GM10847 (cell line): Measurements from ENCODE around the gene ADPGK.

Experiments used
- POLR2A ChIP-seq: IDR thresholded peaks from 2 replicates; pipeline ENCODE4 v1.6.1; 2011; ENCODE audit not compliant: insufficient read length; ENCODE audit errors: extremely low read depth

Gene ADPGK

GRCh38 chr15:72796515-72797337 is 13.2 kb upstream of the ADPGK start:
- TF ChIP-seq POLR2A: no peak

DNA sequence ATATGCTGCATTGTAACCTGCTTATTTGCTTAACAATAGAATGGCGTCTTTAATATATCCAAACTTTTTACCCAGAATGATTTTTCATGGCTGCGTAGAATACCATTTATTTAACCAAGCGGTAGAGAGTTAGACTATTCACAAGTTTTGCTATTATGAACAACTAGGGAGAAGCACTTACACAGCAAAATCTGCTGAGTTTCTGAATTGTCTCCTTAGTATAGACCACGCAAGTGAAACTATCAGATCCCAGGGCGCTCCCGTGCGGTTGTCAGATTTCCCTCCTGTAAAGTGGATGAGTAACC is 12.6 kb upstream of the ADPGK start:
- no peak for TF ChIP-seq POLR2A

GRCh38 chr15:72793766-72794660 is 10.5 kb upstream of the ADPGK start:
- no peak for TF ChIP-seq POLR2A

- TF ChIP-seq POLR2A: no peak
Measured at GRCh38 chr15:72792431-72792830, 8.9 kb upstream of the ADPGK start.

DNA sequence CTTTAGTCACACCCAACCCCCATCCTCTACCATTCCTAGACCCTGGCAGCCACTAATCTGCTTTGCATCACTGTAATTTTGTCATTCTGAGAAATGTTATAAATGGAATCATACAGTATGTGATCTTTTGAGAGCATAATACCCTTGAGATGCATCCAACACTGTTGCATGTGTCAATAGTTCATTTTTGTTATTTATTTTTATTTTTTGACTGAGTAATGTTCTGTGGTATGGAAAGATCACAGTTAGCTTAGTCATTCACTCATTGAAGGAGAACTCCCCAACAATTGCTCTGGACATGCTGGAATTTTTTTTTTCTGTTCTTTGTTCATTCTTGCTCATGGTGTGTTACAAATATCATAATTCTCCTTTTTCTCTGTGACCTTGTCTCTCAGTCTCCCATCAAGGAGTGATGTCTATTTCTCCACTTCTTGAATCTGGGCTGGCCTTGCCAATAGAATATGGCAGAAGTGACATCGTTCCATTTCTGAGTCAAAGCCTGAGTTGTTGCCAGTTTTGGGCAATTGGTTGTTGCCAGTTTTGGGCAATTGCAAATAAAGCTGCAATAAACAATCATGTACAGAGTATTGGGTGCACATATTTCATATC is 6.8 kb upstream of the ADPGK start:
- no peak for TF ChIP-seq POLR2A

- TF ChIP-seq POLR2A: no peak
Measured at GRCh38 chr15:72787526-72787925, 4.0 kb upstream of the ADPGK start.

DNA sequence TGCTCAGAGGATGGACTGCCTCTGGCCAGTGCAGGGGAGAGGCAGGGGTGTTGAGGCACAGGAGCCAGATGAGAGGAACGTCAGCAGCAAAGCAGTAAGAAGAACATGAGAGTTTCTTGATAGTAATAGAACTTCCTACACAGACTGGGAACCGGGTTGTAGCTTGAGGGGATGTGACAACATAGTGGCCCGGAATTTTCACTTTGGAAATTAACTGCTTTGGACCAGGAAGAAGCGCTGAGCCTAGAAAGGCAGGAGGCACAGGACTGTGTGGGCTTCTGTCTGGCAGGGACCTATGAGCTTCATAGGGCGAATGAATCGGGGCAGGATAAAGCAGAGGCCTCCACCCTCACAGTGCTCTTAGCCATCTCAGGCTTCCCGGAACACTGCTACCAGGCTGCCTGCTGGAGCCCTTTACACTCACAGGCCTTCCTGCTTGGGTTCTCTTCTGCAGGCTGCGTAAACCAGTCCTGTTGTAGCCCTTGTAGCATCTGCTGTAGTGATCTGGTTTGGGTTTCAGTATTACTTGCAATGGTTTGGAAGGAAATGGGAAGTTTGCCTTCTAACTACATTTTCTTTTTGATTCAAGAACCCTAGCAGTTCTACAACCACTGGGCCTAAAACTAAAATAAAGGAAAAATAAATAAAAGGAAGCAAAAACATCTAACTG is 3.3 kb upstream of the ADPGK start:
- TF ChIP-seq POLR2A: no peak

DNA sequence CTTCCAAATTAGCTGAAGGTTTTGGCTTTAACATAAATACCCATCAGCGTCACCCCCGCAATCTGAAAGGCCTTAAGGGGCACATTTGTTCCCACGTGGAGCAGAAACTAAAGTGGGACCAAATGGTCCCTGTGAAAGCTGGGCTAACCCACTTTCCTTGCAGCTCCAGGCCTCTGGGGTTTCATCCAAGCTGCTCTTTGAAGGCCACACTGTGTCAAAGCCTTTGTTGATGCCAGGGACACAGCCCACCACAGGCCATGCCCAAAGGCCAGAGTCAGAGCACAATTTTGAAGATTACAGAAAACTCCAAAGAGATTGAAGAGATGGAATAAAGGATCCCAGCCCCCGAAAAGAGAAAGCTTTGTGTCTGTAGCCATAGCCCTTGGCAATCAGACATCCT is 2.7 kb upstream of the ADPGK start:
- TF ChIP-seq POLR2A: no peak

- no peak for TF ChIP-seq POLR2A
Measured at GRCh38 chr15:72785841-72786240, 2.3 kb upstream of the ADPGK start.

GRCh38 chr15:72785432-72785831 is 1.9 kb upstream of the ADPGK start:
- TF ChIP-seq POLR2A: no peak

- TF ChIP-seq POLR2A: no peak
Measured at GRCh38 chr15:72784456-72784876, 908 bp upstream of the ADPGK start.

GRCh38 chr15:72783004-72783639 is 436 bp downstream of the ADPGK start:
- no peak for TF ChIP-seq POLR2A

DNA sequence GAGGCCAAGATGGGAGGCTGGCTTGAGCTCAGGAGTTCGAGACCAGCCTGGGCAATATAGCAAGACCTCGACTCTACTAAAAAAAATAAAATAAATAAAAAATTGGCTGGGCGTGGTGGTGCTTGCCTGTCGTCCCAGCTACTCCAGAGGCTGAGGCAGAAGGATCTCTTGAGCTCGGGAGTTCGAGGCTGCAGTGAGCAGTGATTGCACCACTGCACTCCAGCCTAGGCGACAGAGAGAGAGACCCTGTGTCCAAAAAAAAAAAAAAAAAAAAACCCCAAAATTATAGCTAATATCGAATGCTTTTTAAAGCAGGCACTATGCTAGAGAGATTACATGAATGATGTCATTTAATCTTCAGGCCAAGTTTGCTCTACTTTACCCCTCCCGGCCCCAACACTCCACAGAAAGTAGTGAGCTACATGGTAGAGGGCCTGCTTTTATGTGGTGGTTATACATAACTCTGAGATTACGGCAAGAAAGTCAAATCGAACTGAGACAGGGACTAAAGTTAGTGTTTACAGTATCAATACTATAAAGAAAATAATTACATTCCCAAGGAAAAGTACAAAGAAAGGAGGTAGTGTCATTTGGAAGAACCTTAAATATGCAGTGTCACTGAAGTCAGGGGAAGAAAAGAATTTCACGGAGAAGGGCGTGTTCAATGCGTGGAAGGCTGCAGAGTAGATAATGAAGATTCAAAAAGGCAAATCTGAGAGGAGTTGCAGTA is 1.1 kb downstream of the ADPGK start:
- TF ChIP-seq POLR2A: no peak

- TF ChIP-seq POLR2A: no peak
Measured at GRCh38 chr15:72781631-72782030, 1.9 kb downstream of the ADPGK start.
